DOHH2 (cell line): ENCODE results near the gene IGFLR1.

Experiments
- EZH2phosphoT487 ChIP-seq: fragments of 200-600 bp; sonication (generic); IDR thresholded peaks from 2 replicates; pipeline ENCODE4 v1.6.1; 2017; ENCODE audit warnings: borderline replicate concordance, mild to moderate bottlenecking, antibody characterized with exemption, low read length, moderate library complexity, mixed read lengths
- TF ChIP-seq, protein P1 (sequence below): fragments of 200-600 bp; sonication (generic); IDR thresholded peaks from one replicate; pipeline ENCODE4 v1.5.1; 2014; ENCODE audit warnings: antibody characterized with exemption, mild to moderate bottlenecking, low read depth, low read length; ENCODE audit not compliant: poor library complexity, severe bottlenecking

DNA sequence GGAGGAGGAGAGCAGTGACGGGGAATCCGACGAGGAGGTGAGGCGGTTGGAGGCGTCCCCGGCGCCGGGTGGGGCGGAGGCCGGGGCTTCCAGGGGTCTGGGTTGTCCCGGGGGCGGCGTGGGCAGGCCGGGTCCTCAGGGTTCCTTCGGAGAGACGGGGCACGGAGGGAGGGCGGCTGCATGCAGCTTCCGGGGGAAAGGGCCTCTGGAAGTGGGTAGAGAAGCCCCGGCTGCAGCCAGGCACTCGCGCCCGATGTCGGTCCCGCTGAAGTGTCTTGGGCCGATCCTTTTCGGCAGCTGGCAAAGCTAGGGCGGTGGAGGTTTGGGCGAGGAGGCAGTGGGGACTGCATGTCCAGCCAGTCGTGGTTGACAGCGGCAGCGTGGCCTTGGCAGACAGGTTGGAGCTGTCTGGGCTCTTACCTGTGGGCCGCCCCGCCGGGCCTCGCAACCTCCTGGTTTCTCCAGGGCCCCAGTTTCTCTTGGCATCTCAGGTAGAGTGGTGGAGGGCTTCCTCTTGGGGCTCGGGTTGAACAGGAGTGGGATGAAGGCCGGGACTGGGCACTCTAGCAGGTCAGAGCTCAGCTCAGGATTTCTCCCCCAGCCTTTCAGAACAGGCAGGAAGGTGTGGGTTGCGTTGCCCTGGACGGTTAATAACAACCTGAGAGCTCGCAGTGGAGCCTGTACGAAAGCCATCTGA is 23.8 kb downstream of the IGFLR1 start:
- TF ChIP-seq, protein P1, sequence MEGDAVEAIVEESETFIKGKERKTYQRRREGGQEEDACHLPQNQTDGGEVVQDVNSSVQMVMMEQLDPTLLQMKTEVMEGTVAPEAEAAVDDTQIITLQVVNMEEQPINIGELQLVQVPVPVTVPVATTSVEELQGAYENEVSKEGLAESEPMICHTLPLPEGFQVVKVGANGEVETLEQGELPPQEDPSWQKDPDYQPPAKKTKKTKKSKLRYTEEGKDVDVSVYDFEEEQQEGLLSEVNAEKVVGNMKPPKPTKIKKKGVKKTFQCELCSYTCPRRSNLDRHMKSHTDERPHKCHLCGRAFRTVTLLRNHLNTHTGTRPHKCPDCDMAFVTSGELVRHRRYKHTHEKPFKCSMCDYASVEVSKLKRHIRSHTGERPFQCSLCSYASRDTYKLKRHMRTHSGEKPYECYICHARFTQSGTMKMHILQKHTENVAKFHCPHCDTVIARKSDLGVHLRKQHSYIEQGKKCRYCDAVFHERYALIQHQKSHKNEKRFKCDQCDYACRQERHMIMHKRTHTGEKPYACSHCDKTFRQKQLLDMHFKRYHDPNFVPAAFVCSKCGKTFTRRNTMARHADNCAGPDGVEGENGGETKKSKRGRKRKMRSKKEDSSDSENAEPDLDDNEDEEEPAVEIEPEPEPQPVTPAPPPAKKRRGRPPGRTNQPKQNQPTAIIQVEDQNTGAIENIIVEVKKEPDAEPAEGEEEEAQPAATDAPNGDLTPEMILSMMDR = no peak
- no peak for TF ChIP-seq EZH2phosphoT487
